ENCODE results near the gene ABHD14A. TPM values are rescaled to one million over a fixed set of nuclear protein-coding genes. Genes with fewer than 3 reads are reported as not detected.

Gene ABHD14A
- total RNA-seq, 1 donor from 2014 or later = 15.9 TPM

- DNase-seq (ENCODE audit: low spot score) (no peak), ATAC-seq (no peak)
- intact Hi-C loops (cut with DNase I) = no loop called here
Measured at GRCh38 chr3:52023860-52024764, 49.2 kb downstream of the ABHD14A start.

GRCh38 chr3:52024765-52025452, 50.0 kb downstream of the ABHD14A start:
- intact Hi-C loops (cut with DNase I) = no loop called here
- no peak for DNase-seq (ENCODE audit: low spot score)
- ATAC-seq = no peak

DNA sequence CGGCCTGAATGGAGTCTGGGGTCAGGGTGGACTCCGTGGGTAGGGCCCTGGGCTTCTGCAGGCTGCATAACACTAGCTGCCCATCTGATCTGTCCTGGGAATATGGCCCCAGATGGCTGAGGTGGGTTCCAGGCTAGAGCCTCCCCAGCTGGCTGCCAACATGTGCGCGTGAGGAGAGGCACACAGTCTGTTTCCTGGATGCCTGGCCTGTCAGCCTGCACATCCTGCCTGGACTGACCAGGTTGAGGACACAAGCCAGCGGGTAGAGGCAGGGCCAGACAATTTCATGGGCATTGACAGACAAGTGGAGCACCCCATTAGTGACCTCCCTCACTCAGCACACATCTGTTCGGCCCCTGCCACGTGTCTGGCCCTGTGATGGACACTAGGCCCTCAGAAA, 50.6 kb downstream of the ABHD14A start:
- no peak for ATAC-seq
- DNase-seq (ENCODE audit: low spot score) = no peak
- intact Hi-C loops (cut with DNase I) = no loop called here

GRCh38 chr3:52026041-52026440, 51.2 kb downstream of the ABHD14A start:
- ATAC-seq (no peak), DNase-seq (ENCODE audit: low spot score) (no peak)
- intact Hi-C loops (cut with DNase I) = no loop called here

DNA sequence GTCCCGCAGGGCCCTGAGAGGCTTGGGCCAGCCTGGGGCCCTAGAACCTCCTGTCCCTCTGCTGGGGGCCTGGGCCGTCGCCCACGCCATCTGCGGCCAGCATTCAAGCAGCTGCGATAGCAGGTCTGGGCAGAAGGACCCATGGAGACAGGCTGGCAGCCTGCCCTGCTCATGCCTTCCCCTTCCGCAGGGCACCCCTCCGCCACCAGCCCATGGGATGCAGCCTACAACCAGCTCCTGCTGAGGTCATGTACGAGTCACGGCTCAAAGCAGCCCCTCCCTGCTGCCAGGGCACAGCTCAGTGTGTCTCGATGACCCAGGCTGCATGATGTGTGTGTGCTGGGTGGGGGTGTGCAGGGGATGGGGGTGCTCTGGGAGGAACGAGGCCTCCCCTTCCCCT, 53.7 kb downstream of the ABHD14A start:
- ATAC-seq = peak; percentile 49
- intact Hi-C loops (cut with DNase I) = no loop called here
- no peak for DNase-seq (ENCODE audit: low spot score)

DNA sequence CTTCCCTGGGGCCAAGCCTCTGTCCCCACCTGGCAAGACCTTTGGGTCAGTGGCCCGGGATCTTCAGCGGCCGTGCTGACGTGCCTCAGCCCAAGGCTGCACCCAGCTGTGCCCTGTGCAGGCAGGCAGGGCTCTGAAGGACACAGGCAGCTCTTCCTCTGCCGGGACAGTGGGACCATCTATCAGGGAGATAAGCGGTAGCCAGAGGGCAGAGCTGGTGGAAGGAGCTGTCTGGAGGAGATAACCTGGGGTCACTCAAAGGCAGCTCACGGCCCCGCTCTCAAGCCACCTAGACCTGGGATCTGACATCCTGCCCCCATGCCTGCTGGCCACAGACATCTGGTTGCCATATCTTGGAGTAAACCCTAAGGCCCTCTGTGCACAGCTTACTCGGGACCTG, 54.2 kb downstream of the ABHD14A start:
- ATAC-seq = no peak

DNA sequence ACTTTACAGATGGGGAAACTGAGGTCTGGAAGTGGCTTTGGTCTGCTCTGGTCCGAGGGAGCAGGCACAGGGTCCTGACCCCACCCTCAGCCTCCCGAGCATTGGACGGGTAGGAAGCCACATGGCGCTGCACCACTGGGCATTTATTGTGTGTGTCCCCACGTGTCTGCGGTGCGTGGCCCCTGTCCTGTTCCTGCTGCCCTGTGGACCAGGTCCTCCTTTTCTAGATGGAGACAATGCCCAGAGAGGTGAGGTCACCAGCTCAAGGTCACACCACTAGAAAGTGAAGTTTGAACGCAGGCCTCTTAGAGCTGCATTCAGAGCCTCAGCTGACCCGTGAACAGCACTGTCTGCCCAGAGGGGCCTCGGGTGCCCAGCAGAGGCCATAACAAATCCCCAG, 54.7 kb downstream of the ABHD14A start:
- DNase-seq (ENCODE audit: low spot score) (no peak), ATAC-seq (no peak)
- intact Hi-C loops (cut with DNase I) = no loop called here

More for the DNA sequence above, 54.2 kb downstream of the ABHD14A start:
- DNase-seq (ENCODE audit: low spot score) = no peak
- intact Hi-C loops (cut with DNase I) = no loop called here

Other genes with a start within 250 kb of the ABHD14A start
- gene IQCF6, start 195.8 kb upstream of the ABHD14A start, total RNA-seq = not detected
- gene IQCF2, start 113.4 kb upstream of the ABHD14A start, total RNA-seq = not detected
- gene IQCF5, start 99.5 kb upstream of the ABHD14A start, total RNA-seq = not detected
- not detected for gene IQCF1, start 71.7 kb upstream of the ABHD14A start, total RNA-seq
- 12.9 TPM for gene RRP9, start 33.2 kb upstream of the ABHD14A start, total RNA-seq
- 18.0 TPM for gene PARP3, start 32.7 kb upstream of the ABHD14A start, total RNA-seq
- gene GPR62, start 19.7 kb upstream of the ABHD14A start, total RNA-seq = 0.13 TPM
- 145 TPM for gene PCBP4, start 7.6 kb upstream of the ABHD14A start, total RNA-seq
- gene ABHD14B, start 1.0 kb upstream of the ABHD14A start, total RNA-seq = 42.3 TPM
- gene ACY1, start 8.5 kb downstream of the ABHD14A start, total RNA-seq = 21.9 TPM
- 753 TPM for gene RPL29, start 20.8 kb downstream of the ABHD14A start, total RNA-seq
- 22.1 TPM for gene DUSP7, start 81.5 kb downstream of the ABHD14A start, total RNA-seq
- gene POC1A, start 179.4 kb downstream of the ABHD14A start, total RNA-seq = 2.1 TPM
- 39.1 TPM for gene ALAS1, start 223.1 kb downstream of the ABHD14A start, total RNA-seq

Measured in sciatic nerve (tissue), 2 donors.